IPS DF 4.7 (cell line): ENCODE data around the gene CEP135.

Experiments
- DNase-seq: peaks from one replicate; pipeline ENCODE4 v3.0.0-alpha.2; 2013; ENCODE audit warnings: low spot score; ENCODE audit errors: extremely low read depth

CEP135 gene

GRCh38 chr4:56007154-56007553 lies 58.4 kb downstream of the CEP135 start:
- no peak for DNase-seq

- DNase-seq, result no peak
These were observed 59.5 kb downstream of the CEP135 start for GRCh38 chr4:56008206-56008605.

GRCh38 chr4:56026596-56026995 lies 77.9 kb downstream of the CEP135 start:
- no peak for DNase-seq

- DNase-seq, result no peak
These were observed 79.4 kb downstream of the CEP135 start for GRCh38 chr4:56028165-56028564.

- DNase-seq, result no peak
These were observed 89.9 kb downstream of the CEP135 start for GRCh38 chr4:56038487-56039162.

DNA sequence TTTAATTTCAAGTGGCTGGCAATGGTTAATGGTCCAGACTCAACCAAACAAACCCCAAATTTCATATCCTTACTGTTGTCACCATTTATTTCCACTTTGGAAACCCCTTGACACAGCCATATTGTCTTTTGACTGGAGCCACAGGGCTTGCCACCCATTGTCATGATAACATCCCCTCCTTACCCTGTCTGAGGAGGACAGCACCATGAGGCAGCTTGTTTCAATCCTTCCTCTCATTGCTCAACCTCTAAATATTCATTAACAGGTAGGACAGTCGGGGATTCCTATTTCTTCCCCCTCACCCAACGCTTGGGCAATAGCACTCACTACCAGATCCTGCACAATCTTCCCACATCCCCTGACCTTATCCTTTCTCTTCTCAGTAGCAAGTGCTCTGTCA lies 92.1 kb downstream of the CEP135 start:
- DNase-seq, result no peak

GRCh38 chr4:56042225-56042624 lies 93.5 kb downstream of the CEP135 start:
- DNase-seq, result no peak

- DNase-seq, result no peak
These were observed 99.6 kb downstream of the CEP135 start for GRCh38 chr4:56048383-56048701.

DNA sequence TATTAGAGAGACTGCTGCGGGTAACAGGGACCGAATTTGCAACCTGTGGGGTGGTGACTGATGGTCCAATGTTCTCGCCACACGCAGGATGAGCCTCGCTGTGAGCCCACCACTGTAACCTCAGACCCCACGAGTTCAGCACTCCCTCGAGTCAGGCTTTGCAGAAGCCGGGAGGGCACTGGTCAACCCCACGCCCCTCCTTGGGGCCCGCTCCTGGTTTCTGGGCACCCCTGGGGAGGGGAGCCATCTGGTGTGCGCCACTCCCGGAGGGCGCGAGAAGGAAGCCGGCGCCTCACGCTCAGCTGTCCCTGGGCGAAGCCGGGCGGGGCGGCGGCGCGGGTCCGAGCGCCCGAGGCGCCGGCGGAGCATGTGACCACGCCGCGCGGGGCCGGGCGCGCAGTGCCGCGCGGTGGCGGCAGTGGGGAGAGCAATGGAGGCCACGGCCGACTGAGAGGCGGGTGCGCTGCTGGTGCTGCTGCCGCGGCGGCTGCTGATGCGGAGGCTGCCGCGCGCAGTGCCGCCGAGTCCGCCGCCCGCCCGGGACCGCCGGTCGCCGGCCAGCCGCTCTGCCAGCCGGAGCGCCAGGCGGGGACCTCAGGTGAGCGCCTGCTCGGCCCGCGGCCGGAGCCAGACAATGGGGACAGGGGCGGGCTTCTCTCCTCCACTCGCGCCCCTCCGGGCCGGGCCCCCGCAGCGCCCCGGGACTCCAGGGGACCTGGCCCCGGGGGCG lies 100.1 kb downstream of the CEP135 start:
- DNase-seq, result no peak

DNA sequence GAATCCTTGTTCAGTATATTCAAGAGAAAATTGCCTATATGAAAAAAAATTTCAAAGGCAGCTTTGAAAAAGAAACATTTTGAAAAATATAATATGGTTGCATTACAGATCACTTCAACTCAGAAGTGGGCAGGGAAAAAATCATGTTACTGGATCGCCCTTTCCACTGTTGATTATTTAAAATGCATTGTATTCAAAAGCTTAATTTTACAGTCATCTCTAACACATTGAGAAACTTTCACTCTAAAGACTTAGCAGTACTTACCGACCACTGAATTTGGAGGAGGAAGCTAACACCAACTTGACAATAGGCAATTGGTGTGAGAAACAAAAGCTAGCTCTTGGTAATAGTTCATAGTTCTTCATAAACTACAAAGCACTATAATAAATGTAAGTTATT lies 101.9 kb downstream of the CEP135 start:
- no peak for DNase-seq

- no peak for DNase-seq
These were observed 102.4 kb downstream of the CEP135 start for GRCh38 chr4:56051029-56051709.

GRCh38 chr4:56051710-56052075 lies 102.9 kb downstream of the CEP135 start:
- DNase-seq, result no peak

- DNase-seq, result no peak
These were observed 103.7 kb downstream of the CEP135 start for GRCh38 chr4:56052481-56052880.

- no peak for DNase-seq
These were observed 104.2 kb downstream of the CEP135 start for GRCh38 chr4:56052966-56053365.

- DNase-seq, result no peak
These were observed 106.6 kb downstream of the CEP135 start for GRCh38 chr4:56055027-56055977.

DNA sequence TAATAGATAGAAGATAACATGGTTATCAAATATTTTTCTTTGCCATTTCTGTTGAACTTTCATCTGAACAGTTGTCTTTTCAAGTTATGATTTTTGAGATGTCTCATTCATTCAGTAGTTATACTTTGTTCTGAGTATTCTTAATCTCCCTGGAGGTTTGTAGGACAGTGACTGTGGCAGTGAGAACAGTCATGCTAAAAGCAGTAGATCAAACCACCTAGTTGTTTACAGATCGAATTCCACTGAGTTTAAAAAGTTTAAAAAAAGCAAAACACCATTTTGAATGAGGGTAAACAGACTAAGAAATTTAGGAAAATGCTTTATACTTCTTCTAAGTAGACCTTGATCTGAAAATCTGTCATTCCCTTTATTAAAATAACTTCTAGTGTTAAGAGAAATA lies 107.2 kb downstream of the CEP135 start:
- no peak for DNase-seq

DNA sequence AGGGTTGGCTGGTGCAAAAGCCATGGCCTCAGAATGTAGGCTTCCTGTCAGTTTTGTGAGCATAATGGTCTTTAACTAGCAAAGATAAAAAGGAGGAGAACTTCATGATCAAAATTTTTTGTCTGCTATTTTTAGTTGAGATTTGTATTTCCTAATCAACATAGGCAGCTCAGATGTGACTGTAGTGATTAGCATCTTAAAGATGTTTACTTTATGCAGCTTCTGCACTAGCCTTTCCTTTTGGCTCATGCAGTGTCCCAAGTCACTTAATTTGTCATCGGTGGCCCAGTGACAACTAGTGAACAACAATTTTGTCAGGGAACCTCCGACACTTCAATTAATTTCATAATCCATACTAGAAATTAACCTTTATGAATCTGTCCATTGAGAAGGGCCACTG lies 109.8 kb downstream of the CEP135 start:
- no peak for DNase-seq

DNA sequence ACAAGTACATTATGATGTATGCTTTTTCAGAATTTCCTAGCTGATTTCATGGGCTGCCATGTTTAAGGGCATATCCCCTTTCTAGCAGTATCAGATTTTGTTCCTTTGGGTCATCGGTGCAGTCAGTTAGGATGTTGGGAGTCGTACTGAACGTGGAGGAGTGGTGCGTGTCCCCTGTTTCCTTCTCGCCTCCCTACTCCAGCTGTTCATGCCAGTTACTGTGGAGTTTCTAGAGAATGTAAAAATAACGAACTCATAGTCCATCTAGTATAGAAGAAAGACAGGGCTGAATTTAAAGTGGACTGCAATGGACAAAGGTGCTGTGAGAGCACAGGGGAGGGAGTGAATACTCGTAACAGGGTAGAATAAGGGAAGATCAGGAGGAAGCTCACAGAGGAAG lies 111.3 kb downstream of the CEP135 start:
- DNase-seq, result no peak

GRCh38 chr4:56062106-56062505 lies 113.4 kb downstream of the CEP135 start:
- DNase-seq, result no peak

- DNase-seq, result no peak
These were observed 113.9 kb downstream of the CEP135 start for GRCh38 chr4:56062526-56063145.

- no peak for DNase-seq
These were observed 117.7 kb downstream of the CEP135 start for GRCh38 chr4:56066493-56066892.
